ENCODE measurements around the gene LRRC17. TPM values are rescaled to one million over a fixed set of nuclear protein-coding genes. Genes with fewer than 3 reads are reported as not detected.

The LRRC17 gene
- total and polyA plus RNA-seq, 9 of the 15 experiments (the other 6 are each of a cell fraction or from before 2014, with no cell fraction given), result 0.03 to 0.18 (median 0.12) TPM; not detected in 5

- H3K9me3 ChIP-seq (replicated peaks; ENCODE audit: control insufficient read depth, insufficient read depth, low read depth, low read length), result no peaks in the 10 kb centered on the region
- DNase-seq (ENCODE audit: extremely low read depth in 1 of 4, low spot score in 3 of 4) (peak in 2 of 4 experiments; percentile 54 to 63), ATAC-seq (peak; percentile 89), FAIRE-seq (peak; percentile 76)
- H3K4me2 ChIP-seq (ENCODE audit: insufficient read depth, low read length), result peak overlapping the region; percentile 22; the same call in 1 of the 2 replicates
- no peak overlapping the region for H3K4me3 ChIP-seq
- ChIA-PET CTCF (ENCODE audit: low intra/inter-chr PET ratio) (no interaction called here), POLR2A (interaction anchor here (0.8 to 2.0 kb wide), 4 partner anchors 10 to 15 kb away, joined by 3 to 8 read pairs (median 6); no protein-coding TSS in a partner anchor)
- peaks cover 3 to 29% of the 10 kb centered on the region in 2 experiments; a peak in 4 of 5 replicates for H3K4me1 ChIP-seq (replicated peaks in 1 of 2; ENCODE audit: control insufficient read depth in 2 of 2, insufficient read depth in 2 of 2, low read length in 2 of 2)
- no peaks in the 10 kb centered on the region for H4K20me1 ChIP-seq (replicated peaks; ENCODE audit: control insufficient read depth, insufficient read depth, low read length)
- intact Hi-C loops (cut with micrococcal nuclease) (no loop called here), in situ Hi-C loops (cut with MboI) (no loop called here)
- H2AFZ ChIP-seq (ENCODE audit: low read depth, low read length), result no peak overlapping the region
- H3K27me3 ChIP-seq (ENCODE audit: control insufficient read depth in 2 of 2, insufficient read depth in 2 of 2, low read length in 2 of 2), result no peaks in the 10 kb centered on the region
- no TSS peak for BruUV-seq (replicated peaks)
- H3K79me2 ChIP-seq (ENCODE audit: control insufficient read depth, insufficient read depth, low read length), result no peaks in the 10 kb centered on the region
- 23% methylated on average over 2 of the region's 2 CpGs for WGBS (ENCODE audit: insufficient coverage, low coverage, missing lambda C conversion rate)
- H3K9me1 ChIP-seq (ENCODE audit: control insufficient read depth, insufficient read depth, low read length), result no peaks in the 10 kb centered on the region
- no peak overlapping the region for H3K9ac ChIP-seq (ENCODE audit: insufficient read depth in 1 of 2, low read depth in 2 of 2, low read length in 2 of 2)
- peaks cover 14% of the 10 kb centered on the region for H3K36me3 ChIP-seq (ENCODE audit: control insufficient read depth, insufficient read depth, low read length)
- H3K27ac ChIP-seq (ENCODE audit: extremely low read depth, low read depth, low read length), result peak overlapping the region; percentile 43; the same call in 1 of the 3 replicates
- peak; percentile 95 for TF ChIP-seq HMBOX1 (IDR thresholded peaks at IDR 0.05)
- TF ChIP-seq ETV6 (IDR thresholded peaks at IDR 0.05; ENCODE audit: borderline replicate concordance in 1 of 2, low read depth in 2 of 2, low read length in 1 of 2), result 0 out of 4 replicates have a peak, but pooled peaks of 1 of the 2 experiments have one; percentile 70
- TF ChIP-seq ETV6 (CRISPR knock-in tag; IDR thresholded peaks at IDR 0.05; ENCODE audit: borderline replicate concordance), result no peak
- TF ChIP-seq CREB1 (IDR thresholded peaks at IDR 0.05), result no peak
- 0 out of 2 replicates have a peak, but pooled peaks have one; percentile 30 for TF ChIP-seq CREB1 (CRISPR knock-in tag; IDR thresholded peaks at IDR 0.05)
- TF ChIP-seq ZNF24 (IDR thresholded peaks at IDR 0.05), result no peak
- TF ChIP-seq SMARCA4 (IDR thresholded peaks at IDR 0.05), result peak; percentile 64; the same call in 1 of the 2 replicates
- TF ChIP-seq NFE2 (IDR thresholded peaks at IDR 0.05; ENCODE audit: low read depth), result peak; percentile 66; the same call in 1 of the 2 replicates
- TF ChIP-seq MEIS2 (IDR thresholded peaks at IDR 0.05; ENCODE audit: partially characterized antibody), result peak; percentile 14
- TF ChIP-seq SPI1 (IDR thresholded peaks at IDR 0.05; ENCODE audit: borderline replicate concordance, low read depth, low read length), result peak; percentile 86
- TF ChIP-seq GATA2 (CRISPR knock-in tag; IDR thresholded peaks at IDR 0.05), result peak; percentile 36; the same call in 1 of the 2 replicates
- TF ChIP-seq ARID2 (IDR thresholded peaks at IDR 0.05), result no peak
- TF ChIP-seq, protein P1, sequence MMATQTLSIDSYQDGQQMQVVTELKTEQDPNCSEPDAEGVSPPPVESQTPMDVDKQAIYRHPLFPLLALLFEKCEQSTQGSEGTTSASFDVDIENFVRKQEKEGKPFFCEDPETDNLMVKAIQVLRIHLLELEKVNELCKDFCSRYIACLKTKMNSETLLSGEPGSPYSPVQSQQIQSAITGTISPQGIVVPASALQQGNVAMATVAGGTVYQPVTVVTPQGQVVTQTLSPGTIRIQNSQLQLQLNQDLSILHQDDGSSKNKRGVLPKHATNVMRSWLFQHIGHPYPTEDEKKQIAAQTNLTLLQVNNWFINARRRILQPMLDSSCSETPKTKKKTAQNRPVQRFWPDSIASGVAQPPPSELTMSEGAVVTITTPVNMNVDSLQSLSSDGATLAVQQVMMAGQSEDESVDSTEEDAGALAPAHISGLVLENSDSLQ (IDR thresholded peaks at IDR 0.05), result peak; percentile 37; the same call in 1 of the 2 replicates
- TF ChIP-seq USF2 (CRISPR knock-in tag; IDR thresholded peaks at IDR 0.05), result no peak
- no peak for TF ChIP-seq MAFG (tag; conservative IDR thresholded peaks at IDR 0.05)
- TF ChIP-seq FOSL1 (tag; conservative IDR thresholded peaks at IDR 0.05), result peak; percentile 62; the same call in 1 of the 2 replicates
- no peak for TF ChIP-seq XRCC3 (IDR thresholded peaks at IDR 0.05)
- no peak for TF ChIP-seq EZH2 (IDR thresholded peaks at IDR 0.05; ENCODE audit: borderline replicate concordance, low read depth, low read length)
- TF ChIP-seq JUND (IDR thresholded peaks at IDR 0.05; ENCODE audit: borderline replicate concordance, low read depth, low read length), result peak; percentile 66
- TF ChIP-seq JUND (tag; IDR thresholded peaks at IDR 0.05; ENCODE audit: borderline replicate concordance, low read depth, low read length), result peak; percentile 71; the same call in 2 of the 3 replicates
- TF ChIP-seq ATF7 (IDR thresholded peaks at IDR 0.05), result 0 out of 2 replicates have a peak, but pooled peaks have one; percentile 19
- peak in 1 of 2 experiments; percentile 73; a peak in 2 of 4 replicates for TF ChIP-seq RCOR1 (IDR thresholded peaks at IDR 0.05; ENCODE audit: borderline replicate concordance in 1 of 2, low read depth in 2 of 2, low read length in 2 of 2)
Observed at GRCh38 chr7:102890292-102890970, 22.4 kb upstream of the LRRC17 start.
